DOHH2 (cell line): ENCODE measurements around the gene IDUA.

Source experiments
- H3F3A ChIP-seq: fragments of 200-600 bp; sonication (generic), shearing (Covaris generic); 2 replicates; pipeline ENCODE4 v1.6.0; 2016; ENCODE audit warnings: antibody characterized with exemption, mild to moderate bottlenecking; ENCODE audit not compliant: control insufficient read depth, insufficient read depth
- H3K27ac ChIP-seq: fragments of 200-600 bp; sonication (generic); 2 replicates; pipeline ENCODE4 v1.5.1; 2014; ENCODE audit warnings: low read depth, mild to moderate bottlenecking, low read length, moderate library complexity
- H3K27me3 ChIP-seq: fragments of 200-600 bp; sonication (generic); 2 replicates; pipeline ENCODE4 v1.6.1; 2014; ENCODE audit warnings: mild to moderate bottlenecking, low read length, mixed read lengths; ENCODE audit not compliant: control insufficient read depth
- H3K36me3 ChIP-seq: fragments of 200-600 bp; sonication (generic); 2 replicates; pipeline ENCODE4 v1.6.1; 2014; ENCODE audit warnings: mild to moderate bottlenecking, low read length, moderate library complexity, mixed read lengths; ENCODE audit not compliant: control insufficient read depth
- H3K4me1 ChIP-seq: fragments of 200-600 bp; sonication (generic); 2 replicates; pipeline ENCODE4 v1.6.1; 2014; ENCODE audit warnings: mild to moderate bottlenecking, low read length, mixed read lengths; ENCODE audit not compliant: control insufficient read depth
- H3K4me2 ChIP-seq: fragments of 200-600 bp; sonication (generic); 2 replicates; pipeline ENCODE4 v1.6.0; 2014; ENCODE audit warnings: mild to moderate bottlenecking, low read length, moderate library complexity
- H3K4me3 ChIP-seq: fragments of 200-600 bp; sonication (generic); 2 replicates; pipeline ENCODE4 v1.5.1; 2014; ENCODE audit warnings: mild to moderate bottlenecking, low read length, mixed read lengths
- H3K79me2 ChIP-seq: fragments of 200-600 bp; sonication (generic); 2 replicates; pipeline ENCODE4 v1.6.1; 2014; ENCODE audit warnings: mild to moderate bottlenecking, low read length, mixed read lengths; ENCODE audit not compliant: control insufficient read depth
- H3K9me2 ChIP-seq: fragments of 200-600 bp; sonication (generic); replicated peaks from 2 replicates; pipeline ENCODE4 v1.6.1; 2014; ENCODE audit warnings: mild to moderate bottlenecking, low read length, mixed read lengths; ENCODE audit not compliant: control insufficient read depth
- H3K9me3 ChIP-seq: fragments of 200-600 bp; sonication (generic); 2 replicates; pipeline ENCODE4 v1.6.1; 2014; ENCODE audit warnings: antibody characterized with exemption, low read length, mixed read lengths; ENCODE audit not compliant: control insufficient read depth, insufficient read depth
- H4K20me1 ChIP-seq: fragments of 200-600 bp; sonication (generic); 2 replicates; pipeline ENCODE4 v1.6.0; 2014; ENCODE audit warnings: low read depth, mild to moderate bottlenecking, antibody characterized with exemption, low read length, moderate library complexity; ENCODE audit not compliant: control insufficient read depth, insufficient read depth
- CTCF ChIP-seq: fragments of 200-600 bp; sonication (generic); IDR thresholded peaks from one replicate; pipeline ENCODE4 v1.5.1; 2014; ENCODE audit warnings: antibody characterized with exemption, mild to moderate bottlenecking, low read depth, low read length; ENCODE audit not compliant: poor library complexity, severe bottlenecking
- EZH2phosphoT487 ChIP-seq: fragments of 200-600 bp; sonication (generic); IDR thresholded peaks from 2 replicates; pipeline ENCODE4 v1.6.1; 2017; ENCODE audit warnings: borderline replicate concordance, mild to moderate bottlenecking, antibody characterized with exemption, low read length, moderate library complexity, mixed read lengths

Gene IDUA

GRCh38 chr4:959338-960139, 27.3 kb upstream of the IDUA start:
- Histone ChIP-seq H3K4me3 (no peak overlapping the region), H3K4me2 (no peak overlapping the region), H3K36me3 (no peaks in the 10 kb centered on the region), H3K27ac (no peak overlapping the region), H3K9me2 (no peaks in the 10 kb centered on the region), H3F3A (no peaks in the 10 kb centered on the region), H3K27me3 (no peaks in the 10 kb centered on the region), H3K4me1 (no peaks in the 10 kb centered on the region), H3K79me2 (no peaks in the 10 kb centered on the region), H4K20me1 (no peaks in the 10 kb centered on the region; the same call in 1 of the 2 replicates), H3K9me3 (no peaks in the 10 kb centered on the region)
- TF ChIP-seq CTCF (no peak), EZH2phosphoT487 (no peak)

GRCh38 chr4:960140-960635, 26.7 kb upstream of the IDUA start:
- Histone ChIP-seq H3K4me1 (no peaks in the 10 kb centered on the region), H3K79me2 (no peaks in the 10 kb centered on the region), H3F3A (no peaks in the 10 kb centered on the region), H4K20me1 (no peaks in the 10 kb centered on the region; the same call in 1 of the 2 replicates), H3K9me2 (no peaks in the 10 kb centered on the region), H3K36me3 (no peaks in the 10 kb centered on the region), H3K27me3 (no peaks in the 10 kb centered on the region), H3K4me2 (no peak overlapping the region), H3K9me3 (no peaks in the 10 kb centered on the region), H3K27ac (no peak overlapping the region), H3K4me3 (no peak overlapping the region)
- TF ChIP-seq EZH2phosphoT487 (no peak), CTCF (no peak)

DNA sequence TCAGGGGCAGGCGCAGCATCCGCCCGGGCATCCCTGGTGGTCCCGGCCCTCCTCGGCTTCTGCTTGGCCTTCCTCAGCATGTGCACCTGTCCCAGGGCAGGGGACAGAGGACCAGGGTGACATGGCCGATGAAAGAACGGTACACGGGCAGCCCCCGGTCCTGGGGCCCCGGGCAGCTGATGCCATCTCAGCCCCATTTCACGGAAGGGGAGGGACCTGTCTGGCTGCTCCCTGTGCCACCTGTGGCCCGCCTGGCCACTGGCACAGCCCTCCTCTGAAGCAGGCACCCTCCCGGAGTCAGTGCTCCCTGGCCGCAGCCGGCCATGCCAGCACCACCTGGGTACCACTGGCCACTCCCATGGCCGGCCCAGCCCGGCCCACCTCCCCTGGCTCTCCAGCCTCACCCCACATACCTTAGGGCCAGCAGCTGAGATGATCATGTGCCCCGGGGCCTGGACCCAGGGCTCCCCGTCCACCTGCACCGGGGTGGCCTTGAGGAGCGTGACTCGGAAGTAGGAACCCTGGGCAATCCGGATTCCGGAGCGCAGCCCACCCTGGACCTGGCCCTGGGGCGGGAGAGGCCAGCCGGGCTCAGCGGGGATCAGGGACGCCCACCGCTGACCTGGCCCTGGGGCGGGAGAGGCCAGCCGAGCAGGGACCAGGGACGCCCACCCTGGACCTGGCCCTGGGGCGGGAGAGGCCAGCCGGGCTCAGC, 26.1 kb upstream of the IDUA start:
- H4K20me1 ChIP-seq = no peaks in the 10 kb centered on the region; the same call in 1 of the 2 replicates
- H3K27me3 ChIP-seq = no peaks in the 10 kb centered on the region
- no peak overlapping the region for H3K27ac ChIP-seq
- H3K79me2 ChIP-seq = no peaks in the 10 kb centered on the region
- H3K9me3 ChIP-seq = no peaks in the 10 kb centered on the region
- H3K9me2 ChIP-seq = no peaks in the 10 kb centered on the region
- no peaks in the 10 kb centered on the region for H3K4me1 ChIP-seq
- H3K36me3 ChIP-seq = no peaks in the 10 kb centered on the region
- no peak overlapping the region for H3K4me3 ChIP-seq
- TF ChIP-seq EZH2phosphoT487 = no peak
- TF ChIP-seq CTCF = no peak
- H3F3A ChIP-seq = no peaks in the 10 kb centered on the region
- no peak overlapping the region for H3K4me2 ChIP-seq
